HEK293 (cell line): ENCODE results near the gene C6orf163.

Experiments used
- BCL11A ChIP-seq: fragments of 450-650 bp; formaldehyde crosslinking; IDR thresholded peaks from 2 replicates; pipeline ENCODE4 v1.5.1; 2016; ENCODE audit warnings: low read depth, missing biosample characterization, missing genetic modification characterization
- KLF8 ChIP-seq: fragments of 450-650 bp; formaldehyde crosslinking; IDR thresholded peaks from 2 replicates; pipeline ENCODE4 v1.5.1; 2016; ENCODE audit warnings: missing biosample characterization, missing genetic modification characterization
- KLF9 ChIP-seq: fragments of 450-650 bp; formaldehyde crosslinking; IDR thresholded peaks from 2 replicates; pipeline ENCODE4 v1.5.1; 2016; ENCODE audit warnings: missing biosample characterization, missing genetic modification characterization, low read depth
- OSR2 ChIP-seq: fragments of 450-650 bp; formaldehyde crosslinking; IDR thresholded peaks from 2 replicates; pipeline ENCODE4 v1.5.1; 2016; ENCODE audit warnings: missing biosample characterization, missing genetic modification characterization
- SP2 ChIP-seq: fragments of 450-650 bp; formaldehyde crosslinking; IDR thresholded peaks from 2 replicates; pipeline ENCODE4 v1.5.1; 2016; ENCODE audit warnings: missing biosample characterization, missing genetic modification characterization
- SP3 ChIP-seq: fragments of 450-650 bp; formaldehyde crosslinking; IDR thresholded peaks from 2 replicates; pipeline ENCODE4 v1.5.1; 2016; ENCODE audit warnings: missing biosample characterization, missing genetic modification characterization
- ZBTB48 ChIP-seq: fragments of 450-650 bp; formaldehyde crosslinking; IDR thresholded peaks from 2 replicates; pipeline ENCODE4 v1.5.1; 2016; ENCODE audit warnings: missing biosample characterization, missing genetic modification characterization
- ZNF221 ChIP-seq: fragments of 450-650 bp; formaldehyde crosslinking; IDR thresholded peaks from 2 replicates; pipeline ENCODE4 v1.5.1; 2017; ENCODE audit warnings: missing biosample characterization, missing genetic modification characterization, borderline replicate concordance
- ZNF239 ChIP-seq: fragments of 450-650 bp; formaldehyde crosslinking; IDR thresholded peaks from 2 replicates; pipeline ENCODE4 v1.5.1; 2016; ENCODE audit warnings: missing biosample characterization, missing genetic modification characterization
- ZNF341 ChIP-seq: fragments of 450-650 bp; formaldehyde crosslinking; IDR thresholded peaks from 2 replicates; pipeline ENCODE4; 2016; ENCODE audit warnings: low read depth, missing biosample characterization, missing genetic modification characterization
- ZNF48 ChIP-seq: fragments of 450-650 bp; formaldehyde crosslinking; IDR thresholded peaks from 2 replicates; pipeline ENCODE4 v1.5.1; 2016; ENCODE audit warnings: missing biosample characterization, missing genetic modification characterization
- ZNF629 ChIP-seq: fragments of 450-650 bp; formaldehyde crosslinking; IDR thresholded peaks from 2 replicates; pipeline ENCODE4 v1.5.1; 2017; ENCODE audit warnings: missing biosample characterization, missing genetic modification characterization
- ZNF777 ChIP-seq: fragments of 450-650 bp; formaldehyde crosslinking; IDR thresholded peaks from 2 replicates; pipeline ENCODE4 v1.5.1; 2017; ENCODE audit warnings: missing biosample characterization, missing genetic modification characterization, borderline replicate concordance
- ZNF843 ChIP-seq: fragments of 450-650 bp; formaldehyde crosslinking; IDR thresholded peaks from 2 replicates; pipeline ENCODE4 v1.5.1; 2016; ENCODE audit warnings: missing biosample characterization, missing genetic modification characterization
- ZSCAN23 ChIP-seq: fragments of 450-650 bp; formaldehyde crosslinking; IDR thresholded peaks from 2 replicates; pipeline ENCODE4 v1.5.1; 2016; ENCODE audit warnings: missing biosample characterization, missing genetic modification characterization
- TF ChIP-seq, protein P1 (sequence below): sonication (generic); formaldehyde crosslinking; IDR thresholded peaks from 2 replicates; pipeline ENCODE4 v1.8.1; 2022; ENCODE audit warnings: mild to moderate bottlenecking, moderate library complexity, missing genetic modification reagents
- TF ChIP-seq, protein P2 (sequence below): fragments of 450-650 bp; formaldehyde crosslinking; IDR thresholded peaks from 2 replicates; pipeline ENCODE4 v1.5.1; 2016; ENCODE audit warnings: missing biosample characterization, missing genetic modification characterization
- TF ChIP-seq, protein P3 (sequence below): fragments of 450-650 bp; formaldehyde crosslinking; IDR thresholded peaks from 2 replicates; pipeline ENCODE4 v1.5.1; 2016; ENCODE audit warnings: missing biosample characterization, missing genetic modification characterization
- TF ChIP-seq, protein P4 (sequence below): fragments of 450-650 bp; formaldehyde crosslinking; IDR thresholded peaks from 2 replicates; pipeline ENCODE4 v1.5.1; 2016; ENCODE audit warnings: missing biosample characterization, missing genetic modification characterization
- TF ChIP-seq, protein P5 (sequence below): fragments of 450-650 bp; formaldehyde crosslinking; IDR thresholded peaks from 2 replicates; pipeline ENCODE4 v1.5.1; 2016; ENCODE audit warnings: missing biosample characterization, missing genetic modification characterization
- TF ChIP-seq, protein P6 (sequence below): fragments of 450-650 bp; formaldehyde crosslinking; IDR thresholded peaks from 2 replicates; pipeline ENCODE4 v1.5.1; 2016; ENCODE audit warnings: missing biosample characterization, missing genetic modification characterization

Gene C6orf163

DNA sequence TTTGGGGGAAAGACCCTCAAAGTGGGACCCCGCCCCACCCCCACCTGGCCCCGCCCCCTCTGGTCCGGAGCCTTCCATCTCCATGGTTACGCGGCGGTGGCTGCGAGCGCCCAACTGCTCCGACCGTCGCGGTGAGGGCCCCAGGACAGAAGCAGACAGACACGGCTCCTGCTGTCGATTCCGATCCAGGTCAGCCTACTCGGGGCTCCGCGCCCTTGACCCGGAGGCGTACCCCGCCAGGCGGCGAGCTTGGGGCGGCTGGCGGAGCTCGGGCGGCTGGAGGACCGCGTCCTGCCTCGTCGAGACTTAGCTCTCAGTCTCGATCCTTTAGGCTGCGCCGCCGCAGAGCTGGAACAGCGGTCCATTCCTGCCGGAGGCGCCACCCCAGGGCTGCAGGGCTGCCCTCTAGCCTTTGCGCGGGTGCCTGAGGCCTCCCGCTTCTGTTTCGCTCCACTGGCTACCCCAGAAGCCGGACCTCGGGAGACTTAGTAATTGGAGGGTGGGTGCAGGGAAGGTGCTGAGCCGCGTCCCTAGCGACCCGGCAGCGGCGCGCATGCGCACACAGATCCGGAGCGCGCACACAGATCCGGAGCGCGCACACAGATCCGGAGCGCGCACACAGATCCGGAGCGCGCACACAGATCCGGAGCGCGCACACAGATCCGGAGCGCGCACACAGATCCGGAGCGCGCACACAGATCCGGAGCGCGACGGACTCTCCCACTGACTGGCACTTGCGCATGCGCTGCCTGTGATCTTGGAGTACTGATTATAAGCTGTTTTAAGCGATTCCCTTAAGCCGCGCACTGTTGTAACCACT lies 63.5 kb downstream of the C6orf163 start, which contains the start of gene CFAP206 (continued):
- TF ChIP-seq, protein P1, sequence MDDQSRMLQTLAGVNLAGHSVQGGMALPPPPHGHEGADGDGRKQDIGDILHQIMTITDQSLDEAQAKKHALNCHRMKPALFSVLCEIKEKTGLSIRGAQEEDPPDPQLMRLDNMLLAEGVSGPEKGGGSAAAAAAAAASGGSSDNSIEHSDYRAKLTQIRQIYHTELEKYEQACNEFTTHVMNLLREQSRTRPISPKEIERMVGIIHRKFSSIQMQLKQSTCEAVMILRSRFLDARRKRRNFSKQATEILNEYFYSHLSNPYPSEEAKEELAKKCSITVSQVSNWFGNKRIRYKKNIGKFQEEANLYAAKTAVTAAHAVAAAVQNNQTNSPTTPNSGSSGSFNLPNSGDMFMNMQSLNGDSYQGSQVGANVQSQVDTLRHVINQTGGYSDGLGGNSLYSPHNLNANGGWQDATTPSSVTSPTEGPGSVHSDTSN (CRISPR knock-in tag) = no peak; the same call in 1 of the 2 replicates
- peak; percentile 48; the same call in 1 of the 2 replicates for TF ChIP-seq KLF8 (tag by site-specific recombination)
- TF ChIP-seq, protein P2, sequence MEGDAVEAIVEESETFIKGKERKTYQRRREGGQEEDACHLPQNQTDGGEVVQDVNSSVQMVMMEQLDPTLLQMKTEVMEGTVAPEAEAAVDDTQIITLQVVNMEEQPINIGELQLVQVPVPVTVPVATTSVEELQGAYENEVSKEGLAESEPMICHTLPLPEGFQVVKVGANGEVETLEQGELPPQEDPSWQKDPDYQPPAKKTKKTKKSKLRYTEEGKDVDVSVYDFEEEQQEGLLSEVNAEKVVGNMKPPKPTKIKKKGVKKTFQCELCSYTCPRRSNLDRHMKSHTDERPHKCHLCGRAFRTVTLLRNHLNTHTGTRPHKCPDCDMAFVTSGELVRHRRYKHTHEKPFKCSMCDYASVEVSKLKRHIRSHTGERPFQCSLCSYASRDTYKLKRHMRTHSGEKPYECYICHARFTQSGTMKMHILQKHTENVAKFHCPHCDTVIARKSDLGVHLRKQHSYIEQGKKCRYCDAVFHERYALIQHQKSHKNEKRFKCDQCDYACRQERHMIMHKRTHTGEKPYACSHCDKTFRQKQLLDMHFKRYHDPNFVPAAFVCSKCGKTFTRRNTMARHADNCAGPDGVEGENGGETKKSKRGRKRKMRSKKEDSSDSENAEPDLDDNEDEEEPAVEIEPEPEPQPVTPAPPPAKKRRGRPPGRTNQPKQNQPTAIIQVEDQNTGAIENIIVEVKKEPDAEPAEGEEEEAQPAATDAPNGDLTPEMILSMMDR (tag by site-specific recombination) = peak; percentile 87
- TF ChIP-seq, protein P3, sequence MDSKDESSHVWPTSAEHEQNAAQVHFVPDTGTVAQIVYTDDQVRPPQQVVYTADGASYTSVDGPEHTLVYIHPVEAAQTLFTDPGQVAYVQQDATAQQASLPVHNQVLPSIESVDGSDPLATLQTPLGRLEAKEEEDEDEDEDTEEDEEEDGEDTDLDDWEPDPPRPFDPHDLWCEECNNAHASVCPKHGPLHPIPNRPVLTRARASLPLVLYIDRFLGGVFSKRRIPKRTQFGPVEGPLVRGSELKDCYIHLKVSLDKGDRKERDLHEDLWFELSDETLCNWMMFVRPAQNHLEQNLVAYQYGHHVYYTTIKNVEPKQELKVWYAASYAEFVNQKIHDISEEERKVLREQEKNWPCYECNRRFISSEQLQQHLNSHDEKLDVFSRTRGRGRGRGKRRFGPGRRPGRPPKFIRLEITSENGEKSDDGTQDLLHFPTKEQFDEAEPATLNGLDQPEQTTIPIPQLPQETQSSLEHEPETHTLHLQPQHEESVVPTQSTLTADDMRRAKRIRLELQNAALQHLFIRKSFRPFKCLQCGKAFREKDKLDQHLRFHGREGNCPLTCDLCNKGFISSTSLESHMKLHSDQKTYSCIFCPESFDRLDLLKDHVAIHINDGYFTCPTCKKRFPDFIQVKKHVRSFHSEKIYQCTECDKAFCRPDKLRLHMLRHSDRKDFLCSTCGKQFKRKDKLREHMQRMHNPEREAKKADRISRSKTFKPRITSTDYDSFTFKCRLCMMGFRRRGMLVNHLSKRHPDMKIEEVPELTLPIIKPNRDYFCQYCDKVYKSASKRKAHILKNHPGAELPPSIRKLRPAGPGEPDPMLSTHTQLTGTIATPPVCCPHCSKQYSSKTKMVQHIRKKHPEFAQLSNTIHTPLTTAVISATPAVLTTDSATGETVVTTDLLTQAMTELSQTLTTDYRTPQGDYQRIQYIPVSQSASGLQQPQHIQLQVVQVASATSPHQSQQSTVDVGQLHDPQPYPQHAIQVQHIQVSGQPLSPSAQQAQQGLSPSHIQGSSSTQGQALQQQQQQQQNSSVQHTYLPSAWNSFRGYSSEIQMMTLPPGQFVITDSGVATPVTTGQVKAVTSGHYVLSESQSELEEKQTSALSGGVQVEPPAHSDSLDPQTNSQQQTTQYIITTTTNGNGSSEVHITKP (tag by site-specific recombination) = peak; percentile 71
- TF ChIP-seq, protein P4, sequence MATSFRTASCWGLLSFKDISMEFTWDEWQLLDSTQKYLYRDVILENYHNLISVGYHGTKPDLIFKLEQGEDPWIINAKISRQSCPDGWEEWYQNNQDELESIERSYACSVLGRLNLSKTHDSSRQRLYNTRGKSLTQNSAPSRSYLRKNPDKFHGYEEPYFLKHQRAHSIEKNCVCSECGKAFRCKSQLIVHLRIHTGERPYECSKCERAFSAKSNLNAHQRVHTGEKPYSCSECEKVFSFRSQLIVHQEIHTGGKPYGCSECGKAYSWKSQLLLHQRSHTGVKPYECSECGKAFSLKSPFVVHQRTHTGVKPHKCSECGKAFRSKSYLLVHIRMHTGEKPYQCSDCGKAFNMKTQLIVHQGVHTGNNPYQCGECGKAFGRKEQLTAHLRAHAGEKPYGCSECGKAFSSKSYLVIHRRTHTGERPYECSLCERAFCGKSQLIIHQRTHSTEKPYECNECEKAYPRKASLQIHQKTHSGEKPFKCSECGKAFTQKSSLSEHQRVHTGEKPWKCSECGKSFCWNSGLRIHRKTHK (tag by site-specific recombination) = no peak
- TF ChIP-seq ZSCAN23 (tag by site-specific recombination) = 0 out of 2 replicates have a peak, but pooled peaks have one; percentile 30
- peak; percentile 56; the same call in 1 of the 2 replicates for TF ChIP-seq KLF9 (tag by site-specific recombination)
- TF ChIP-seq ZBTB48 (tag by site-specific recombination) = 0 out of 2 replicates have a peak, but pooled peaks have one; percentile 63
- TF ChIP-seq, protein P5, sequence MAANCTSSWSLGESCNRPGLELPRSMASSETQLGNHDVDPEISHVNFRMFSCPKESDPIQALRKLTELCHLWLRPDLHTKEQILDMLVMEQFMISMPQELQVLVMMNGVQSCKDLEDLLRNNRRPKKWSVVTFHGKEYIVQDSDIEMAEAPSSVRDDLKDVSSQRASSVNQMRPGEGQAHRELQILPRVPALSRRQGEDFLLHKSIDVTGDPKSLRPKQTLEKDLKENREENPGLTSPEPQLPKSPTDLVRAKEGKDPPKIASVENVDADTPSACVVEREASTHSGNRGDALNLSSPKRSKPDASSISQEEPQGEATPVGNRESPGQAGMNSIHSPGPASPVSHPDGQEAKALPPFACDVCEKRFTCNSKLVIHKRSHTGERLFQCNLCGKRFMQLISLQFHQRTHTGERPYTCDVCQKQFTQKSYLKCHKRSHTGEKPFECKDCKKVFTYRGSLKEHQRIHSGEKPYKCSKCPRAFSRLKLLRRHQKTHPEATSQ = 0 out of 2 replicates have a peak, but pooled peaks have one; percentile 40
- TF ChIP-seq, protein P6, sequence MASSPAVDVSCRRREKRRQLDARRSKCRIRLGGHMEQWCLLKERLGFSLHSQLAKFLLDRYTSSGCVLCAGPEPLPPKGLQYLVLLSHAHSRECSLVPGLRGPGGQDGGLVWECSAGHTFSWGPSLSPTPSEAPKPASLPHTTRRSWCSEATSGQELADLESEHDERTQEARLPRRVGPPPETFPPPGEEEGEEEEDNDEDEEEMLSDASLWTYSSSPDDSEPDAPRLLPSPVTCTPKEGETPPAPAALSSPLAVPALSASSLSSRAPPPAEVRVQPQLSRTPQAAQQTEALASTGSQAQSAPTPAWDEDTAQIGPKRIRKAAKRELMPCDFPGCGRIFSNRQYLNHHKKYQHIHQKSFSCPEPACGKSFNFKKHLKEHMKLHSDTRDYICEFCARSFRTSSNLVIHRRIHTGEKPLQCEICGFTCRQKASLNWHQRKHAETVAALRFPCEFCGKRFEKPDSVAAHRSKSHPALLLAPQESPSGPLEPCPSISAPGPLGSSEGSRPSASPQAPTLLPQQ (tag by site-specific recombination) = peak; percentile 76
- TF ChIP-seq ZNF48 (tag by site-specific recombination) = no peak
- TF ChIP-seq OSR2 (tag by site-specific recombination) = peak; percentile 99
- no peak for TF ChIP-seq ZNF239 (tag by site-specific recombination)
- TF ChIP-seq ZNF629 (tag by site-specific recombination) = peak; percentile 43; the same call in 1 of the 2 replicates
- peak; percentile 48 for TF ChIP-seq SP2
- 0 out of 2 replicates have a peak, but pooled peaks have one; percentile 22 for TF ChIP-seq SP3 (tag by site-specific recombination)
- 0 out of 2 replicates have a peak, but pooled peaks have one; percentile 39 for TF ChIP-seq BCL11A (tag by site-specific recombination)
- TF ChIP-seq ZNF221 (tag by site-specific recombination) = no peak
- TF ChIP-seq ZNF843 = peak; percentile 69
- peak; percentile 93; the same call in 1 of the 2 replicates for TF ChIP-seq ZNF777 (tag by site-specific recombination)
- TF ChIP-seq ZNF341 = peak; percentile 96
